Measurements from ENCODE around the gene ATP8B3.

The ATP8B3 gene

GRCh38 chr19:1757468-1758230, 54.4 kb downstream of the ATP8B3 start (continued):
- no peak for TF ChIP-seq ZNF658 (tag by site-specific recombination; IDR thresholded peaks at IDR 0.05)
- TF ChIP-seq BCL11B (tag by site-specific recombination; IDR thresholded peaks at IDR 0.05; ENCODE audit: low read depth), result no peak
- no peak for TF ChIP-seq ZNF184 (tag by site-specific recombination; IDR thresholded peaks at IDR 0.05)
- no peak for TF ChIP-seq ZSCAN23 (tag by site-specific recombination; IDR thresholded peaks at IDR 0.05)
- TF ChIP-seq, protein P1, sequence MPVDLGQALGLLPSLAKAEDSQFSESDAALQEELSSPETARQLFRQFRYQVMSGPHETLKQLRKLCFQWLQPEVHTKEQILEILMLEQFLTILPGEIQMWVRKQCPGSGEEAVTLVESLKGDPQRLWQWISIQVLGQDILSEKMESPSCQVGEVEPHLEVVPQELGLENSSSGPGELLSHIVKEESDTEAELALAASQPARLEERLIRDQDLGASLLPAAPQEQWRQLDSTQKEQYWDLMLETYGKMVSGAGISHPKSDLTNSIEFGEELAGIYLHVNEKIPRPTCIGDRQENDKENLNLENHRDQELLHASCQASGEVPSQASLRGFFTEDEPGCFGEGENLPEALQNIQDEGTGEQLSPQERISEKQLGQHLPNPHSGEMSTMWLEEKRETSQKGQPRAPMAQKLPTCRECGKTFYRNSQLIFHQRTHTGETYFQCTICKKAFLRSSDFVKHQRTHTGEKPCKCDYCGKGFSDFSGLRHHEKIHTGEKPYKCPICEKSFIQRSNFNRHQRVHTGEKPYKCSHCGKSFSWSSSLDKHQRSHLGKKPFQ (tag by site-specific recombination; IDR thresholded peaks at IDR 0.05), result no peak
- no peak for TF ChIP-seq ZBTB7A (tag by site-specific recombination; IDR thresholded peaks at IDR 0.05; ENCODE audit: low read depth)
- TF ChIP-seq ZNF114 (tag by site-specific recombination; IDR thresholded peaks at IDR 0.05), result no peak
- TF ChIP-seq ZNF707 (tag by site-specific recombination; IDR thresholded peaks at IDR 0.05), result no peak
- TF ChIP-seq, protein P2, sequence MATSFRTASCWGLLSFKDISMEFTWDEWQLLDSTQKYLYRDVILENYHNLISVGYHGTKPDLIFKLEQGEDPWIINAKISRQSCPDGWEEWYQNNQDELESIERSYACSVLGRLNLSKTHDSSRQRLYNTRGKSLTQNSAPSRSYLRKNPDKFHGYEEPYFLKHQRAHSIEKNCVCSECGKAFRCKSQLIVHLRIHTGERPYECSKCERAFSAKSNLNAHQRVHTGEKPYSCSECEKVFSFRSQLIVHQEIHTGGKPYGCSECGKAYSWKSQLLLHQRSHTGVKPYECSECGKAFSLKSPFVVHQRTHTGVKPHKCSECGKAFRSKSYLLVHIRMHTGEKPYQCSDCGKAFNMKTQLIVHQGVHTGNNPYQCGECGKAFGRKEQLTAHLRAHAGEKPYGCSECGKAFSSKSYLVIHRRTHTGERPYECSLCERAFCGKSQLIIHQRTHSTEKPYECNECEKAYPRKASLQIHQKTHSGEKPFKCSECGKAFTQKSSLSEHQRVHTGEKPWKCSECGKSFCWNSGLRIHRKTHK (tag by site-specific recombination; IDR thresholded peaks at IDR 0.05), result no peak
- TF ChIP-seq ZBTB1 (tag by site-specific recombination; IDR thresholded peaks at IDR 0.05), result no peak
- peak; percentile 51 for TF ChIP-seq ZBTB17 (tag by site-specific recombination; IDR thresholded peaks at IDR 0.05)
- TF ChIP-seq ZNF335 (tag by site-specific recombination; conservative IDR thresholded peaks at IDR 0.05), result peak; percentile 61; the same call in 1 of the 2 replicates
- no peak for TF ChIP-seq ZNF776 (tag by site-specific recombination; IDR thresholded peaks at IDR 0.05; ENCODE audit: borderline replicate concordance)
- TF ChIP-seq ZFHX2 (tag by site-specific recombination; conservative IDR thresholded peaks at IDR 0.05), result peak; percentile 84
- peak; percentile 51; the same call in 1 of the 2 replicates for TF ChIP-seq ZNF777 (tag by site-specific recombination; IDR thresholded peaks at IDR 0.05; ENCODE audit: borderline replicate concordance)
- no peak for TF ChIP-seq BCL11A (tag by site-specific recombination; IDR thresholded peaks at IDR 0.05; ENCODE audit: low read depth)
- TF ChIP-seq ZBTB48 (tag by site-specific recombination; IDR thresholded peaks at IDR 0.05), result no peak
- TF ChIP-seq ZNF677 (tag by site-specific recombination; IDR thresholded peaks at IDR 0.05), result 0 out of 2 replicates have a peak, but pooled peaks have one; percentile 15
- no peak for TF ChIP-seq ZNF670 (tag by site-specific recombination; IDR thresholded peaks at IDR 0.05; ENCODE audit: low read depth)
- no peak for TF ChIP-seq PRDM6 (tag by site-specific recombination; IDR thresholded peaks at IDR 0.05)
- TF ChIP-seq, protein P3, sequence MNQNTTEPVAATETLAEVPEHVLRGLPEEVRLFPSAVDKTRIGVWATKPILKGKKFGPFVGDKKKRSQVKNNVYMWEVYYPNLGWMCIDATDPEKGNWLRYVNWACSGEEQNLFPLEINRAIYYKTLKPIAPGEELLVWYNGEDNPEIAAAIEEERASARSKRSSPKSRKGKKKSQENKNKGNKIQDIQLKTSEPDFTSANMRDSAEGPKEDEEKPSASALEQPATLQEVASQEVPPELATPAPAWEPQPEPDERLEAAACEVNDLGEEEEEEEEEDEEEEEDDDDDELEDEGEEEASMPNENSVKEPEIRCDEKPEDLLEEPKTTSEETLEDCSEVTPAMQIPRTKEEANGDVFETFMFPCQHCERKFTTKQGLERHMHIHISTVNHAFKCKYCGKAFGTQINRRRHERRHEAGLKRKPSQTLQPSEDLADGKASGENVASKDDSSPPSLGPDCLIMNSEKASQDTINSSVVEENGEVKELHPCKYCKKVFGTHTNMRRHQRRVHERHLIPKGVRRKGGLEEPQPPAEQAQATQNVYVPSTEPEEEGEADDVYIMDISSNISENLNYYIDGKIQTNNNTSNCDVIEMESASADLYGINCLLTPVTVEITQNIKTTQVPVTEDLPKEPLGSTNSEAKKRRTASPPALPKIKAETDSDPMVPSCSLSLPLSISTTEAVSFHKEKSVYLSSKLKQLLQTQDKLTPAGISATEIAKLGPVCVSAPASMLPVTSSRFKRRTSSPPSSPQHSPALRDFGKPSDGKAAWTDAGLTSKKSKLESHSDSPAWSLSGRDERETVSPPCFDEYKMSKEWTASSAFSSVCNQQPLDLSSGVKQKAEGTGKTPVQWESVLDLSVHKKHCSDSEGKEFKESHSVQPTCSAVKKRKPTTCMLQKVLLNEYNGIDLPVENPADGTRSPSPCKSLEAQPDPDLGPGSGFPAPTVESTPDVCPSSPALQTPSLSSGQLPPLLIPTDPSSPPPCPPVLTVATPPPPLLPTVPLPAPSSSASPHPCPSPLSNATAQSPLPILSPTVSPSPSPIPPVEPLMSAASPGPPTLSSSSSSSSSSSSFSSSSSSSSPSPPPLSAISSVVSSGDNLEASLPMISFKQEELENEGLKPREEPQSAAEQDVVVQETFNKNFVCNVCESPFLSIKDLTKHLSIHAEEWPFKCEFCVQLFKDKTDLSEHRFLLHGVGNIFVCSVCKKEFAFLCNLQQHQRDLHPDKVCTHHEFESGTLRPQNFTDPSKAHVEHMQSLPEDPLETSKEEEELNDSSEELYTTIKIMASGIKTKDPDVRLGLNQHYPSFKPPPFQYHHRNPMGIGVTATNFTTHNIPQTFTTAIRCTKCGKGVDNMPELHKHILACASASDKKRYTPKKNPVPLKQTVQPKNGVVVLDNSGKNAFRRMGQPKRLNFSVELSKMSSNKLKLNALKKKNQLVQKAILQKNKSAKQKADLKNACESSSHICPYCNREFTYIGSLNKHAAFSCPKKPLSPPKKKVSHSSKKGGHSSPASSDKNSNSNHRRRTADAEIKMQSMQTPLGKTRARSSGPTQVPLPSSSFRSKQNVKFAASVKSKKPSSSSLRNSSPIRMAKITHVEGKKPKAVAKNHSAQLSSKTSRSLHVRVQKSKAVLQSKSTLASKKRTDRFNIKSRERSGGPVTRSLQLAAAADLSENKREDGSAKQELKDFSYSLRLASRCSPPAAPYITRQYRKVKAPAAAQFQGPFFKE (tag by site-specific recombination; IDR thresholded peaks at IDR 0.05; ENCODE audit: borderline replicate concordance), result no peak
- TF ChIP-seq SP2 (tag by site-specific recombination; IDR thresholded peaks at IDR 0.05), result 0 out of 2 replicates have a peak, but pooled peaks have one; percentile 12
- no peak for TF ChIP-seq KLF9 (tag by site-specific recombination; IDR thresholded peaks at IDR 0.05; ENCODE audit: low read depth)
- TF ChIP-seq, protein P4, sequence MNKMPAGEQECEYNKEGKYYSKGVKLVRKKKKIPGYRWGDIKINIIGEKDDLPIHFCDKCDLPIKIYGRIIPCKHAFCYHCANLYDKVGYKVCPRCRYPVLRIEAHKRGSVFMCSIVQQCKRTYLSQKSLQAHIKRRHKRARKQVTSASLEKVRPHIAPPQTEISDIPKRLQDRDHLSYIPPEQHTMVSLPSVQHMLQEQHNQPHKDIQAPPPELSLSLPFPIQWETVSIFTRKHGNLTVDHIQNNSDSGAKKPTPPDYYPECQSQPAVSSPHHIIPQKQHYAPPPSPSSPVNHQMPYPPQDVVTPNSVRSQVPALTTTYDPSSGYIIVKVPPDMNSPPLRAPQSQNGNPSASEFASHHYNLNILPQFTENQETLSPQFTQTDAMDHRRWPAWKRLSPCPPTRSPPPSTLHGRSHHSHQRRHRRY (tag by site-specific recombination; IDR thresholded peaks at IDR 0.05), result no peak
- TF ChIP-seq ZNF19 (tag by site-specific recombination; IDR thresholded peaks at IDR 0.05; ENCODE audit: low read depth), result no peak
- TF ChIP-seq KLF16 (tag by site-specific recombination; IDR thresholded peaks at IDR 0.05), result no peak

Measured in HEK293 (cell line).